A673 (cell line): ENCODE measurements around the gene ATXN1L.

Experiments
- EZH2 ChIP-seq: fragments of 200-600 bp; sonication (generic); IDR thresholded peaks from 2 replicates; pipeline ENCODE4 v1.6.1; 2017; ENCODE audit warnings: borderline replicate concordance, low read depth, mild to moderate bottlenecking, mixed read lengths, antibody characterized with exemption, low read length; ENCODE audit not compliant: poor library complexity, severe bottlenecking
- TF ChIP-seq, protein P1 (sequence below): fragments of 300-800, 200-600 bp; sonication (generic); conservative IDR thresholded peaks from 2 replicates; pipeline ENCODE4 v1.5.1; 2017; ENCODE audit warnings: low read depth, mild to moderate bottlenecking, antibody characterized with exemption, low read length, moderate library complexity, mixed read lengths

DNA sequence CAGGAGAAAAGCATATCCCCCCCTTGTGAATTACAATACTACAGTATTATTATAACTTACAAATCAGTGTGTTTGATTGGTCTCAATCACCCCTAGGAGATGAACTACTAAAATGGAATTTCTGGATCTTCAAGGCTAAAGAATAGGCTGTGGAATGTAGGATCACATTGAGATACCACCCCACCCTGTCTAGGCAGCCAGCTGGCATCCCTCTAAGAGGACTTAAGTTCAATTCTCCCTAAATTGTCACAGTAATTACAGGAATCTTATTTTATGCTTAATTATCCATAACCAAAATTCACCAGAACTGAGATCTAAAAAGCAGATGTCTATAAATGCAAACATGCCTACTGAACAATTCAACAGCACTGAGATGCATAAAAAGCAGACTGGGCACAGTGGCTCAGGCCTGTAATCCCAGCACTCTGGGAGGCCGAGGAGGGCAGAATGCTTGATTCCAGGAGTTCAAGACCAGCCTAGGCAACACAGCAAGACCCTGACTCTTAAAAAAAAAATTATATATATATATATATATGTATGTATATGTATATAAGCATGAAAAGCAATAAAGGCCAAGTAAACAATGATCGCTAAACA lies 49.2 kb upstream of the ATXN1L start:
- TF ChIP-seq, protein P1, sequence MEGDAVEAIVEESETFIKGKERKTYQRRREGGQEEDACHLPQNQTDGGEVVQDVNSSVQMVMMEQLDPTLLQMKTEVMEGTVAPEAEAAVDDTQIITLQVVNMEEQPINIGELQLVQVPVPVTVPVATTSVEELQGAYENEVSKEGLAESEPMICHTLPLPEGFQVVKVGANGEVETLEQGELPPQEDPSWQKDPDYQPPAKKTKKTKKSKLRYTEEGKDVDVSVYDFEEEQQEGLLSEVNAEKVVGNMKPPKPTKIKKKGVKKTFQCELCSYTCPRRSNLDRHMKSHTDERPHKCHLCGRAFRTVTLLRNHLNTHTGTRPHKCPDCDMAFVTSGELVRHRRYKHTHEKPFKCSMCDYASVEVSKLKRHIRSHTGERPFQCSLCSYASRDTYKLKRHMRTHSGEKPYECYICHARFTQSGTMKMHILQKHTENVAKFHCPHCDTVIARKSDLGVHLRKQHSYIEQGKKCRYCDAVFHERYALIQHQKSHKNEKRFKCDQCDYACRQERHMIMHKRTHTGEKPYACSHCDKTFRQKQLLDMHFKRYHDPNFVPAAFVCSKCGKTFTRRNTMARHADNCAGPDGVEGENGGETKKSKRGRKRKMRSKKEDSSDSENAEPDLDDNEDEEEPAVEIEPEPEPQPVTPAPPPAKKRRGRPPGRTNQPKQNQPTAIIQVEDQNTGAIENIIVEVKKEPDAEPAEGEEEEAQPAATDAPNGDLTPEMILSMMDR: no peak
- no peak for TF ChIP-seq EZH2
